Measurements from ENCODE around the gene FERMT3. TPM values are rescaled to one million over a fixed set of nuclear protein-coding genes. Genes with fewer than 3 reads are reported as not detected.
A peak's percentile ranks its signal among the peaks of the same experiment; 100 is the strongest.

FERMT3 gene
- total RNA-seq, 1 experiment from 2014 or later, result 10.6 TPM

DNA sequence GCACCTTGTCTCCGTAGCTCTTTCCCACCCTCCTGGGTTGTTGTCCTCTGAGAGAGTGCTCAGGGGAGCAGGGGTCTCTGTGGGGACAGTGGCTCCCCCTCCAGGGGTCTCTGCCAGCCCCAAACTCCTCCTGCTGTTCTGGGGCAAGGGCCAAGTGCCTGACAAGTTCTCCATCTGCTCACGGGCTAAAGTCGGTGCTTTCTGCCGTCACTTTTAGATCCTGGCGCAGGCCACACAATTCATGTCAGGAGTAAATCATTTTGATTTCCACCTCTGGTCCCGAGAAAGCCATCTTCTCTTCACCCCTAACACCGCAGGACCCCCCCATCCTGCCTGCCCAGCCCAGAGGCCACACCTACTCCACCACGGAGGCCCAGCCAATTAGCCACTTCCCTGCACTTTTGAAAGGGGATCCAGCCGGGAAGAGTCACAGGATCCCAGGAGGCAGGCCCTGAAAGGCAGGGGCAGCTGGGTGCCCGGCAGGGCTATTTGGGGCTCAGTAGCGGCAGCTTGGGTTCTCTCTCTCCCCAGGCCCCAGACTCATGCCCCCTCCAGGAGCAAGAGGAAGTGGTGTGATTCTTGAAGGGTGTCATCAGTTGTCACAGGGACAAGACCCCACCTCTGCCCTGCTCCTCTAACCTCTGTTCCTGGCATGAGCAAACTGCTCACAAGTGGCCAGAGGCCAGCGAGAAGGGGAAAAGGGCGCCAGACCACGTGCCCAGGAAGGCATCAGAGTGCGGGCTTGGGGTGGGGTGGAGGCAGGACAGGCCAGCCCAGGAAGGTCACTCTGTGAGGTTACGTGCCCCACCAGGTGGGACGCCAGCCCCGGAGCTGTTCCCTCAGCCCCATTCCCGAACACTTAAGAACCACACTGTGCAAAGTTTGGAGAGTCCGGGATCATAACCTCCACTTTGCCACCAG is 41.9 kb upstream of the FERMT3 start:
- no peak overlapping the region for H4K91ac ChIP-seq (ENCODE audit: insufficient read length, low read depth, low read length)

More for the DNA sequence above, 41.9 kb upstream of the FERMT3 start:
- WGBS (ENCODE audit: extremely low coverage, insufficient read length, low lambda C conversion rate), result no CpG with 5 or more reads among the region's 20 CpGs
- Histone ChIP-seq H3K23me2 (ENCODE audit: insufficient read length, low read depth, low read length, poor library complexity, severe bottlenecking) (peaks cover 5% of the 10 kb centered on the region), H3K4me2 (ENCODE audit: insufficient read depth, insufficient read length, low read length) (peak overlapping the region; percentile 5), H3K14ac (ENCODE audit: insufficient read depth, low read length) (no peak overlapping the region), H3K56ac (ENCODE audit: insufficient read length, low read depth, low read length) (no peak overlapping the region), H3T11ph (ENCODE audit: low read length) (no peak overlapping the region), H3K27ac (ENCODE audit: insufficient read length, low read depth, low read length) (no peak overlapping the region), H3K23ac (ENCODE audit: insufficient read length, low read depth, low read length) (no peak overlapping the region), H3K9me3 (ENCODE audit: control insufficient read depth, low read depth, low read length) (no peaks in the 10 kb centered on the region), H3K9ac (ENCODE audit: extremely low read depth, insufficient read length, low read length) (no peak overlapping the region), H2BK20ac (ENCODE audit: low read depth, low read length, poor library complexity, severe bottlenecking) (no peak overlapping the region), H2AK5ac (ENCODE audit: insufficient read length, low read length) (no peak overlapping the region), H3K79me2 (ENCODE audit: insufficient read depth, low read length) (no peaks in the 10 kb centered on the region), H3K4me1 (ENCODE audit: insufficient read depth, low read length) (no peaks in the 10 kb centered on the region), H3K18ac (ENCODE audit: insufficient read length, low read depth, low read length) (no peak overlapping the region), H3K4ac (ENCODE audit: low read depth, low read length) (no peak overlapping the region), H2BK15ac (ENCODE audit: low read depth, low read length) (no peak overlapping the region), H4K20me1 (ENCODE audit: control insufficient read depth, insufficient read depth, insufficient read length) (no peaks in the 10 kb centered on the region), H2BK12ac (ENCODE audit: insufficient read length, low read depth, low read length) (no peak overlapping the region), H2BK5ac (ENCODE audit: insufficient read length, low read length) (no peak overlapping the region), H3K79me1 (ENCODE audit: insufficient read depth, low read depth, low read length, poor library complexity, severe bottlenecking) (no peaks in the 10 kb centered on the region), H2BK120ac (ENCODE audit: low read depth, low read length, poor library complexity, severe bottlenecking) (no peak overlapping the region), H2AFZ (ENCODE audit: low read length) (no peak overlapping the region), H4K8ac (replicated peaks; ENCODE audit: insufficient read length, low read depth, low read length) (no peak overlapping the region), H4K5ac (ENCODE audit: insufficient read length, low read depth, low read length) (no peak overlapping the region), H3K27me3 (ENCODE audit: insufficient read depth, low read length) (peaks cover 1% of the 10 kb centered on the region; the same call in 1 of the 2 replicates)
- H3K27ac Mint-ChIP-seq, result no peak overlapping the region
- H3K9me3 Mint-ChIP-seq, result no peaks in the 10 kb centered on the region
- peaks cover 10 to 16% of the 10 kb centered on the region in 2 experiments for H3K4me1 Mint-ChIP-seq
- H3K4me3 Mint-ChIP-seq, result peak overlapping the region; percentile 61 to 75
- peaks cover 0 to 10% (median 5%) of the 10 kb centered on the region in 3 experiments; a peak in 3 of 7 replicates for H3K36me3 Mint-ChIP-seq (ENCODE audit: insufficient read depth in 1 of 3, low read depth in 3 of 3)
- TF ChIP-seq, protein P1, sequence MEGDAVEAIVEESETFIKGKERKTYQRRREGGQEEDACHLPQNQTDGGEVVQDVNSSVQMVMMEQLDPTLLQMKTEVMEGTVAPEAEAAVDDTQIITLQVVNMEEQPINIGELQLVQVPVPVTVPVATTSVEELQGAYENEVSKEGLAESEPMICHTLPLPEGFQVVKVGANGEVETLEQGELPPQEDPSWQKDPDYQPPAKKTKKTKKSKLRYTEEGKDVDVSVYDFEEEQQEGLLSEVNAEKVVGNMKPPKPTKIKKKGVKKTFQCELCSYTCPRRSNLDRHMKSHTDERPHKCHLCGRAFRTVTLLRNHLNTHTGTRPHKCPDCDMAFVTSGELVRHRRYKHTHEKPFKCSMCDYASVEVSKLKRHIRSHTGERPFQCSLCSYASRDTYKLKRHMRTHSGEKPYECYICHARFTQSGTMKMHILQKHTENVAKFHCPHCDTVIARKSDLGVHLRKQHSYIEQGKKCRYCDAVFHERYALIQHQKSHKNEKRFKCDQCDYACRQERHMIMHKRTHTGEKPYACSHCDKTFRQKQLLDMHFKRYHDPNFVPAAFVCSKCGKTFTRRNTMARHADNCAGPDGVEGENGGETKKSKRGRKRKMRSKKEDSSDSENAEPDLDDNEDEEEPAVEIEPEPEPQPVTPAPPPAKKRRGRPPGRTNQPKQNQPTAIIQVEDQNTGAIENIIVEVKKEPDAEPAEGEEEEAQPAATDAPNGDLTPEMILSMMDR (conservative IDR thresholded peaks at IDR 0.05), result no peak
- peak; percentile 57 for DNase-seq
- H3K27me3 Mint-ChIP-seq (ENCODE audit: low read depth), result peaks cover 18% of the 10 kb centered on the region
